HuH-7 (cell line): Measurements from ENCODE around the gene CAPZB.

Source experiments
- DNase-seq: peaks from one replicate; pipeline ENCODE4 v3.0.0; 2011; ENCODE audit warnings: low spot score

CAPZB gene

GRCh38 chr1:19327736-19328135 lies 157.6 kb downstream of the CAPZB start:
- no peak for DNase-seq

GRCh38 chr1:19327301-19327700 lies 158.0 kb downstream of the CAPZB start:
- DNase-seq = no peak

- no peak for DNase-seq
Measured at GRCh38 chr1:19326748-19327065, 158.6 kb downstream of the CAPZB start.

- no peak for DNase-seq
Measured at GRCh38 chr1:19325958-19326747, 159.2 kb downstream of the CAPZB start.

GRCh38 chr1:19325368-19325957 lies 159.9 kb downstream of the CAPZB start:
- no peak for DNase-seq

GRCh38 chr1:19324665-19324990 lies 160.7 kb downstream of the CAPZB start:
- no peak for DNase-seq

GRCh38 chr1:19323987-19324664 lies 161.2 kb downstream of the CAPZB start:
- no peak for DNase-seq

GRCh38 chr1:19322481-19322880 lies 162.9 kb downstream of the CAPZB start:
- no peak for DNase-seq

GRCh38 chr1:19321071-19321470 lies 164.3 kb downstream of the CAPZB start:
- no peak for DNase-seq

GRCh38 chr1:19319196-19319595 lies 166.1 kb downstream of the CAPZB start:
- no peak for DNase-seq

- DNase-seq = no peak
Measured at GRCh38 chr1:19317126-19317910, 168.0 kb downstream of the CAPZB start.

- DNase-seq = no peak
Measured at GRCh38 chr1:19315378-19316198, 169.8 kb downstream of the CAPZB start.

GRCh38 chr1:19313961-19314882 lies 171.1 kb downstream of the CAPZB start:
- DNase-seq = no peak

- no peak for DNase-seq
Measured at GRCh38 chr1:19313636-19313959, 171.7 kb downstream of the CAPZB start.

GRCh38 chr1:19312782-19313635 lies 172.3 kb downstream of the CAPZB start:
- no peak for DNase-seq

GRCh38 chr1:19311931-19312781 lies 173.2 kb downstream of the CAPZB start, which contains the start of the genes AKR7A2 and SLC66A1:
Gene AKR7A2 (minus strand): TSS chr1:19312144. CDS start chr1:19312124, 20 bp downstream.
Gene SLC66A1 (plus strand): TSS chr1:19312326. CDS start chr1:19317678, 5,352 bp downstream.
- DNase-seq = peak; percentile 93

GRCh38 chr1:19311503-19311930 lies 173.8 kb downstream of the CAPZB start:
- no peak for DNase-seq

- peak; percentile 46 for DNase-seq
Measured at GRCh38 chr1:19310720-19311502, 174.4 kb downstream of the CAPZB start.
